MM.1S (cell line): Measurements from ENCODE around the gene SERPINB13.

Experiments used
- DNase-seq: peaks from one replicate; pipeline ENCODE4 v3.0.0-alpha.2; 2015
- H2AFZ ChIP-seq: fragments of 300-600 bp; sonication (generic); 2 replicates; pipeline ENCODE4 v1.6.0; 2016; ENCODE audit warnings: antibody characterized with exemption, low read length
- H3F3A ChIP-seq: fragments of 300-600 bp; sonication (generic); 2 replicates; pipeline ENCODE4 v1.6.1; 2016; ENCODE audit warnings: mild to moderate bottlenecking, antibody characterized with exemption, low read length, moderate library complexity, mixed read lengths; ENCODE audit not compliant: insufficient read depth
- H3K27ac ChIP-seq: fragments of 300-600 bp; sonication (generic); 2 replicates; pipeline ENCODE4 v1.5.1; 2016; ENCODE audit warnings: mild to moderate bottlenecking, low read length
- H3K27me3 ChIP-seq: fragments of 300-600 bp; sonication (generic); replicated peaks from 2 replicates; pipeline ENCODE4 v1.6.0; 2016; ENCODE audit warnings: low read length; ENCODE audit not compliant: insufficient read depth
- H3K36me3 ChIP-seq: fragments of 300-600 bp; sonication (generic); replicated peaks from 2 replicates; pipeline ENCODE4 v1.6.1; 2016; ENCODE audit warnings: mild to moderate bottlenecking, low read length, mixed read lengths; ENCODE audit not compliant: insufficient read depth
- H3K4me1 ChIP-seq: fragments of 300-600 bp; sonication (generic); 2 replicates; pipeline ENCODE4 v1.6.1; 2016; ENCODE audit warnings: low read length, mixed read lengths
- H3K4me2 ChIP-seq: fragments of 300-600 bp; sonication (generic); 2 replicates; pipeline ENCODE4 v1.6.0; 2016; ENCODE audit warnings: low read depth, low read length
- H3K4me3 ChIP-seq: fragments of 300-600 bp; sonication (generic); 2 replicates; pipeline ENCODE4 v1.5.1; 2016; ENCODE audit warnings: low read length, mixed read lengths
- H3K79me2 ChIP-seq: fragments of 300-600 bp; sonication (generic); 2 replicates; pipeline ENCODE4 v1.6.1; 2016; ENCODE audit warnings: mixed run types, low read length, mixed read lengths
- H3K9ac ChIP-seq: fragments of 300-600 bp; sonication (generic); 2 replicates; pipeline ENCODE4 v1.6.1; 2016; ENCODE audit warnings: low read length, mixed read lengths
- H3K9me2 ChIP-seq: fragments of 300-600 bp; sonication (generic); replicated peaks from 2 replicates; pipeline ENCODE4 v1.6.1; 2016; ENCODE audit warnings: mild to moderate bottlenecking, low read length, mixed read lengths; ENCODE audit not compliant: insufficient read depth
- H3K9me3 ChIP-seq: fragments of 300-600 bp; sonication (generic); replicated peaks from 2 replicates; pipeline ENCODE4 v1.6.1; 2016; ENCODE audit warnings: mild to moderate bottlenecking, low read length, mixed read lengths; ENCODE audit not compliant: insufficient read depth
- H4K20me1 ChIP-seq: fragments of 300-600 bp; sonication (generic); 2 replicates; pipeline ENCODE4 v1.6.1; 2016; ENCODE audit warnings: mild to moderate bottlenecking, low read length, moderate library complexity, mixed read lengths; ENCODE audit not compliant: insufficient read depth
- EZH2 ChIP-seq: fragments of 300-600 bp; sonication (generic); optimal IDR thresholded peaks from 2 replicates; pipeline ENCODE3; 2017; ENCODE audit warnings: low read depth, mild to moderate bottlenecking, antibody characterized with exemption, low read length, mixed read lengths
- EZH2phosphoT487 ChIP-seq: fragments of 300-600 bp; sonication (generic); IDR thresholded peaks from 2 replicates; pipeline ENCODE4 v1.6.1; 2018; ENCODE audit warnings: antibody characterized with exemption, low read length
- TF ChIP-seq, protein P1 (sequence below): fragments of 300-600 bp; sonication (generic); IDR thresholded peaks from 2 replicates; pipeline ENCODE4 v1.5.1; 2016; ENCODE audit warnings: antibody characterized with exemption, low read length, mixed read lengths

Gene SERPINB13

GRCh38 chr18:63603772-63604171, 16.6 kb downstream of the SERPINB13 start:
- Histone ChIP-seq H3K4me1 (peaks cover 12% of the 10 kb centered on the region), H3F3A (peaks cover 6% of the 10 kb centered on the region; the same call in 1 of the 2 replicates)

GRCh38 chr18:63604791-63605567, 17.8 kb downstream of the SERPINB13 start:
- H3F3A ChIP-seq = peaks cover 6% of the 10 kb centered on the region; the same call in 1 of the 2 replicates
- H3K27ac ChIP-seq = no peak overlapping the region
- no peak overlapping the region for H3K9ac ChIP-seq
- no peak overlapping the region; the same call in 1 of the 2 replicates for H2AFZ ChIP-seq
- no peaks in the 10 kb centered on the region for H3K36me3 ChIP-seq
- H3K4me3 ChIP-seq = no peak overlapping the region
- H3K9me3 ChIP-seq = no peaks in the 10 kb centered on the region
- H3K9me2 ChIP-seq = no peaks in the 10 kb centered on the region
- TF ChIP-seq, protein P1, sequence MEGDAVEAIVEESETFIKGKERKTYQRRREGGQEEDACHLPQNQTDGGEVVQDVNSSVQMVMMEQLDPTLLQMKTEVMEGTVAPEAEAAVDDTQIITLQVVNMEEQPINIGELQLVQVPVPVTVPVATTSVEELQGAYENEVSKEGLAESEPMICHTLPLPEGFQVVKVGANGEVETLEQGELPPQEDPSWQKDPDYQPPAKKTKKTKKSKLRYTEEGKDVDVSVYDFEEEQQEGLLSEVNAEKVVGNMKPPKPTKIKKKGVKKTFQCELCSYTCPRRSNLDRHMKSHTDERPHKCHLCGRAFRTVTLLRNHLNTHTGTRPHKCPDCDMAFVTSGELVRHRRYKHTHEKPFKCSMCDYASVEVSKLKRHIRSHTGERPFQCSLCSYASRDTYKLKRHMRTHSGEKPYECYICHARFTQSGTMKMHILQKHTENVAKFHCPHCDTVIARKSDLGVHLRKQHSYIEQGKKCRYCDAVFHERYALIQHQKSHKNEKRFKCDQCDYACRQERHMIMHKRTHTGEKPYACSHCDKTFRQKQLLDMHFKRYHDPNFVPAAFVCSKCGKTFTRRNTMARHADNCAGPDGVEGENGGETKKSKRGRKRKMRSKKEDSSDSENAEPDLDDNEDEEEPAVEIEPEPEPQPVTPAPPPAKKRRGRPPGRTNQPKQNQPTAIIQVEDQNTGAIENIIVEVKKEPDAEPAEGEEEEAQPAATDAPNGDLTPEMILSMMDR = no peak
- no peak for TF ChIP-seq EZH2phosphoT487
- no peak for TF ChIP-seq EZH2
- peaks cover 12% of the 10 kb centered on the region for H3K4me1 ChIP-seq
- H4K20me1 ChIP-seq = no peaks in the 10 kb centered on the region
- H3K4me2 ChIP-seq = no peak overlapping the region
- H3K79me2 ChIP-seq = no peaks in the 10 kb centered on the region
- no peaks in the 10 kb centered on the region for H3K27me3 ChIP-seq
- no peak for DNase-seq

More at GRCh38 chr18:63603772-63604171, 16.6 kb downstream of the SERPINB13 start:
- Histone ChIP-seq H3K4me3 (peak overlapping the region; percentile 5; the same call in 1 of the 2 replicates), H3K9me2 (no peaks in the 10 kb centered on the region), H3K9me3 (no peaks in the 10 kb centered on the region), H2AFZ (peak overlapping the region; percentile 55; the same call in 1 of the 2 replicates), H3K79me2 (no peaks in the 10 kb centered on the region), H3K27ac (no peak overlapping the region), H3K4me2 (peak overlapping the region; percentile 62), H3K27me3 (no peaks in the 10 kb centered on the region), H3K36me3 (no peaks in the 10 kb centered on the region), H4K20me1 (no peaks in the 10 kb centered on the region), H3K9ac (no peak overlapping the region)
- peak; percentile 32 for DNase-seq
- TF ChIP-seq, protein P1 = no peak
- TF ChIP-seq EZH2phosphoT487 (no peak), EZH2 (no peak)

DNA sequence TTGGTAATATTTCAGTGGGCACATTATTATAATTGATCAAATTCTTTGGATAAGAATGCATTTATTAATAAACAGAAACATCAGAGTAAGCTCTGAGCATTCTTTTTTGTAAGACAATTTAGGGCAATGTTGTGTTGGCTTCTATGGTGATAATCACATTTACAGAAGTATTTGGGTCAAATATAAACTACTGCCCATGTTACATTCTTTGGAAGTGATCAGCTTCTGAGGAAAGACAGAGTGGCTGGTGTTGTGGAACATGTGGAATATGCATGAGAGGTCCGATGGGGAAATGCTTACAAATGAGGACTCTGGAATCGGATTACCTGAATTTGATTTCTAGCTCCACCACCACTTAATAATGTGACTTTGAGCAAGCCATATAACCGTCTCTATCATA, 19.4 kb downstream of the SERPINB13 start:
- no peak for DNase-seq
- no peak overlapping the region for H3K9ac ChIP-seq
- TF ChIP-seq, protein P1 = no peak
- no peaks in the 10 kb centered on the region for H3K27me3 ChIP-seq
- no peak overlapping the region for H2AFZ ChIP-seq
- H3K4me2 ChIP-seq = no peak overlapping the region
- no peaks in the 10 kb centered on the region for H4K20me1 ChIP-seq
- no peaks in the 10 kb centered on the region for H3K79me2 ChIP-seq
- peaks cover 6% of the 10 kb centered on the region; the same call in 1 of the 2 replicates for H3F3A ChIP-seq
- no peak overlapping the region for H3K4me3 ChIP-seq
- H3K27ac ChIP-seq = no peak overlapping the region
- H3K36me3 ChIP-seq = no peaks in the 10 kb centered on the region
- peaks cover 12% of the 10 kb centered on the region for H3K4me1 ChIP-seq
- no peaks in the 10 kb centered on the region for H3K9me3 ChIP-seq
- H3K9me2 ChIP-seq = no peaks in the 10 kb centered on the region
